Activated T-helper 2 cell treated with anti-CD3 and anti-CD28 coated beads, Interferon-gamma antibody, Interleukin-2, Interleukin-4, amounts not matched to agents 10 μg/mL and 5 μg/mL and 100 μg/mL, durations not matched to agents 14 hours and 24 hours and 36 hours (primary cell): ENCODE measurements around the gene HCN3. TPM values are rescaled to one million over a fixed set of nuclear protein-coding genes. Genes with fewer than 3 reads are reported as not detected.
"Not testable (repeated sequence)": the region's sequence is repeated elsewhere in the genome, so short reads cannot be mapped to it uniquely, and the experiment has no call there.

ENCODE experiments used
- DNase-seq: peaks from one replicate; pipeline ENCODE4 v3.0.0; 2021; ENCODE audit warnings: low spot score
- H3K27ac Mint-ChIP-seq: one replicate; pipeline ENCODE4 v1.8.0; 2021; ENCODE audit warnings: mixed read lengths
- H3K27me3 Mint-ChIP-seq: one replicate; pipeline ENCODE4 v1.8.0; 2021; ENCODE audit warnings: low read depth, mixed read lengths
- H3K36me3 Mint-ChIP-seq: one replicate; pipeline ENCODE4 v1.8.0; 2021; ENCODE audit warnings: low read depth, mixed read lengths
- H3K4me1 Mint-ChIP-seq: one replicate; pipeline ENCODE4 v1.8.0; 2021; ENCODE audit warnings: low read depth, mixed read lengths
- H3K4me3 Mint-ChIP-seq: one replicate; pipeline ENCODE4 v1.8.0; 2021; ENCODE audit warnings: low read depth, mild to moderate bottlenecking, moderate library complexity, mixed read lengths
- H3K9me3 Mint-ChIP-seq: one replicate; pipeline ENCODE4 v1.8.0; 2021; ENCODE audit warnings: mixed read lengths
- intact Hi-C: fragments of 100-400 bp; cut with micrococcal nuclease; formaldehyde crosslinking; loops from one replicate; pipeline ENCODE4 v1.15.1; 2023
- total RNA-seq: library from RNA; stranded (reverse); gene quantifications from 2 replicates; pipeline ENCODE4 v1.2.3, GENCODE V29; 2022

The HCN3 gene
- 4.8 and 5.4 TPM in 2 replicates for total RNA-seq

DNA sequence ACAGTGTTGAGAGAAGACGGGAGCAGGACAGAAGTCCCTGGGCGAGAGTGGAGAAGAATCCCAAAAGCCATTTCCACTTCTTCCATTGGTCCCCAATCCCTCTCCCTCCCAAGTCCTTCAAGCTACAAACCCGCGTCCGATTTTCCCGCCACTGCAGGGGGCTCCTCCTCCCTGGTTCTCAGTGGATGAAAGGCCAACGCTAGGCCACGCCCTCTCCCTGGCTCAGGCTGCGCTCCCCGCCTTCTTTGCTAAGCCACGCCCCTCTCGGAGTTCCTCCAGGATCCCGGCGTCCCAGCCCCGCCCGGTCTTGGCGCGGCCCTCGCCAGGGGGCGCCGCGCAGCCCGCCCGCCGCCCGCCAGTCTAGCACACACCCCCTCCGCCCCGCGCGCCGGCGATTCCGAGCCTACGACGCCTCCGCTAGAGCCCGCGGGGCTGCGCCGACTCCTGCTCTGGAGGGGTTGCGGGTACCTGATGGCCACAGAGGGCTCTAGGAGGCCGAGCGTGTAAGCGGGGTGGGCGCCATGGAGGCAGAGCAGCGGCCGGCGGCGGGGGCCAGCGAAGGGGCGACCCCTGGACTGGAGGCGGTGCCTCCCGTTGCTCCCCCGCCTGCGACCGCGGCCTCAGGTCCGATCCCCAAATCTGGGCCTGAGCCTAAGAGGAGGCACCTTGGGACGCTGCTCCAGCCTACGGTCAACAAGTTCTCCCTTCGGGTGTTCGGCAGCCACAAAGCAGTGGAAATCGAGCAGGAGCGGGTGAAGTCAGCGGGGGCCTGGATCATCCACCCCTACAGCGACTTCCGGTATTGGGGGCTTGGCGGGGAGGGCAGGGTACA is at the start of gene HCN3:
Gene HCN3 (plus strand): TSS at position 394 of the 832 bp plus-strand sequence. CDS start 128 bp downstream, at position 522.
- no peaks in the 10 kb centered on the region for H3K27me3 Mint-ChIP-seq
- intact Hi-C loops, result loop anchor here (1.0 to 10.0 kb wide), 4 partner anchors 22 to 468 kb away; partner anchors contain the start of genes ENTREP3, MTX1, RUSC1 and THBS3
- H3K27ac Mint-ChIP-seq, result peak within 1 kb of the TSS; percentile 58

GRCh38 chr1:155228096-155228427 is 49.2 kb upstream of the HCN3 start:
- Mint-ChIP-seq H3K27me3 (no peaks in the 10 kb centered on the region), H3K36me3 (peaks cover 14% of the 10 kb centered on the region), H3K4me1 (peaks cover 26% of the 10 kb centered on the region), H3K9me3 (no peaks in the 10 kb centered on the region), H3K4me3 (peak overlapping the region; percentile 95), H3K27ac (peak overlapping the region; percentile 94)
- intact Hi-C loops, result loop anchor here (5.0 kb wide), 1 partner anchor 36 kb away; no protein-coding TSS in a partner anchor
- DNase-seq, result no peak

More for the DNA sequence above, at the start of gene HCN3:
- Mint-ChIP-seq H3K4me1 (peaks cover 30% of the 10 kb centered on the region), H3K9me3 (no peaks in the 10 kb centered on the region), H3K36me3 (peaks cover 7% of the 10 kb centered on the region), H3K4me3 (peak within 1 kb of the TSS; percentile 79)
- peak; percentile 89 for DNase-seq

- Mint-ChIP-seq H3K4me1 (peaks cover 13% of the 10 kb centered on the region), H3K36me3 (peaks cover 11% of the 10 kb centered on the region)
- intact Hi-C loops, H3K27me3 Mint-ChIP-seq, DNase-seq, H3K9me3 Mint-ChIP-seq, H3K4me3 Mint-ChIP-seq, H3K27ac Mint-ChIP-seq: not testable (repeated sequence)
Observed at GRCh38 chr1:155231302-155231701, 46.0 kb upstream of the HCN3 start.

DNA sequence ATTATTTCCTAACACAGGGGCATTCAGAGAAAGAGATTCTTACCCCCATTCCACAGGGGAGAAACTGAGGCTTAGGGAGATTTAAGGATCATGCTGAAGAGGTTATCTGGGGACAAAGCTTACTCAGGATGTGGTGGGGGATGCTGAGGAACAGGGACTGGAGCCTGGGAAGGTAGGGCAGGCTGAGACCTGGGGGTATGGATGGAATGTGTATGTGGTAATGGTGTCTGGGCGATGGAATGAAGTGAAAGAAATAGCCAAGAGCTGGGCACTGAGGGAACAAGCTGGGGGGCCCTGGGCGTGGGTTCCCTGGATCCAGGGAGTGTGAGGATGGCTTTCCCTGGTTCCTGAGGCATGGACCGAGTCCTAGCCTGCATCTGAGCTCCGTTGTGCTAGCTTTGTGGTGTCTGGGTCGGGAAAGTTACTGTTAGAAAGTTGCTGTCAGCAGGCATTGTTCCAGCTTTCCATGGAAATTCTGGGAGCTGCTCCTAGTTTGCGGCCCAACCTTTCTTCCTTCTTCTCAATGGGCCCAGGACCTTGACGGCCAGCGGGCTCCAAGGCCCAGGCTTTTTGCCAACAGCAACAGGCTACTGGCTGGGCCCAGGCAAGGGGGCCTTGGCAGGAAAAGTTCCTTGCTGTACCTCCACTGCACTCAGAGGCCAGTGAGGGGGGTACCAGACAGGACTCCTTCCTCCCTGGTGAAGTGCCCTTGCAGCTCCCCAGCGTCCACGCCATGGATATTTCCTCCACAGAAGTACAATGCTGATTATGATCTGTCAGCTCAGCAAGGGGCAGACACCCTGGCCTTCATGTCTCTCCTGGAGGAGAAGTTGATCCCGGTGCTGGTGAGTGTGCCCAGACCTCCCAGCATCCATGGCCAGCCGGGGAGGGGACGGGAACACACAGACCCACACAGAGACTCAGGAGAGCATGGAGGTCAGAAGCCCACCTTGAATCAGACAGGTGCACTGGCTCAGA is 45.0 kb upstream of the HCN3 start:
- intact Hi-C loops, DNase-seq, H3K9me3 Mint-ChIP-seq, H3K27ac Mint-ChIP-seq, H3K27me3 Mint-ChIP-seq, H3K4me3 Mint-ChIP-seq: not testable (repeated sequence)
- Mint-ChIP-seq H3K4me1 (peaks cover 10% of the 10 kb centered on the region), H3K36me3 (peaks cover 11% of the 10 kb centered on the region)

GRCh38 chr1:155233502-155233901 is 43.8 kb upstream of the HCN3 start:
- H3K4me3 Mint-ChIP-seq, DNase-seq, H3K4me1 Mint-ChIP-seq, H3K9me3 Mint-ChIP-seq, H3K27me3 Mint-ChIP-seq, H3K27ac Mint-ChIP-seq, intact Hi-C loops: not testable (repeated sequence)
- H3K36me3 Mint-ChIP-seq, result peaks cover 12% of the 10 kb centered on the region

DNA sequence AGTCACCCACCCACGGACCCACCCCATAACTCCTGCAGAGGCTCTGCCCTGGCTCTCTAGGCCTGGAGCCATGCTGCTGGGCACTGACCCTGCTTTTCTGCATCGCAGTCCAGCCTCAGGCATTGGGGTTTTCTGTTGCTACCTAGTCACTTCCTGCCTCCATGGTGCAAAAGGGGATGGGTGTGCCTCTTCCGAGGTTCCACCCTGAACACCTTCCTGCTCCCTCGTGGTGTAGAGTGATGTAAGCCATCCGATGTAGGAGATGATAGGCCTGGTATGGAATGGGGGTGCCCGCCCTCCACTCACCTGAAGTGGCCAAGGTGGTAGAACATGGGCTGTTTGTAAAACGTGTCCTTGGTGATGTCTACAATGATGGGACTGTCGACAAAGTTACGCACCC is 41.9 kb upstream of the HCN3 start:
- H3K4me1 Mint-ChIP-seq, H3K4me3 Mint-ChIP-seq, intact Hi-C loops, H3K9me3 Mint-ChIP-seq, DNase-seq, H3K27me3 Mint-ChIP-seq: not testable (repeated sequence)
- peak overlapping the region; percentile 35 for H3K27ac Mint-ChIP-seq
- H3K36me3 Mint-ChIP-seq, result peaks cover 16% of the 10 kb centered on the region

DNA sequence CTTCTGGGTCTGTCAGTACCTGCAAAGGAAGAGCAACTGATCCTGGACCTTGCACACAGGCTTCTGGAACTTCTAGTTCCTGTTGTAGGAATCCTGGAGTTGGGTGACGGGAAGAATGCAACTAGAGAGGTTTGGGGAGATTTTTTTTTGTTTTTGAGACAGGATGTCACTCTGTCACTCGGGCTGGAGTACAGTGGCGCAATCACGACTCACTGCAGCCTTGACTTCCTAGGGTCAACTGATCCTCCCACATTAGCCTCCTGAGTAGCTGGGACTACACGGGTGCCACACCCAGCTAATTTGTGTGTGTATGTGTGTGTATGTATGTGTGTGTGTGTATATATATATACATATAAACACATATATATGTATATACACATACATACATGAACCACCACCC is 40.8 kb upstream of the HCN3 start:
- intact Hi-C loops, result no loop called here
- Mint-ChIP-seq H3K36me3 (peaks cover 16% of the 10 kb centered on the region), H3K27ac (no peak overlapping the region), H3K27me3 (no peaks in the 10 kb centered on the region), H3K9me3 (no peaks in the 10 kb centered on the region), H3K4me1 (peaks cover 12% of the 10 kb centered on the region), H3K4me3 (no peak overlapping the region)
- no peak for DNase-seq

GRCh38 chr1:155241069-155241679 is 36.1 kb upstream of the HCN3 start:
- Mint-ChIP-seq H3K4me3 (peak overlapping the region; percentile 81), H3K36me3 (peaks cover 16% of the 10 kb centered on the region), H3K27me3 (peaks cover 2% of the 10 kb centered on the region), H3K4me1 (peaks cover 32% of the 10 kb centered on the region), H3K9me3 (no peaks in the 10 kb centered on the region), H3K27ac (peak overlapping the region; percentile 75)
- peak; percentile 67 for DNase-seq
- intact Hi-C loops, result loop anchor here (5.0 kb wide), 3 partner anchors 34 to 446 kb away; partner anchors contain the start of genes DAP3, MTX1, THBS3 and YY1AP1

- Mint-ChIP-seq H3K4me3 (peak overlapping the region; percentile 81), H3K27me3 (peaks cover 2% of the 10 kb centered on the region), H3K27ac (peak overlapping the region; percentile 75), H3K4me1 (peaks cover 32% of the 10 kb centered on the region), H3K9me3 (no peaks in the 10 kb centered on the region), H3K36me3 (peaks cover 19% of the 10 kb centered on the region)
- no peak for DNase-seq
- intact Hi-C loops, result loop anchor here (5.0 kb wide), 3 partner anchors 35 to 445 kb away; partner anchors contain the start of genes DAP3, MTX1, THBS3 and YY1AP1
Observed at GRCh38 chr1:155241841-155242264, 35.4 kb upstream of the HCN3 start.

- Mint-ChIP-seq H3K9me3 (no peaks in the 10 kb centered on the region), H3K4me1 (peaks cover 32% of the 10 kb centered on the region), H3K27ac (peak overlapping the region; percentile 83), H3K36me3 (peaks cover 25% of the 10 kb centered on the region), H3K27me3 (peaks cover 2% of the 10 kb centered on the region), H3K4me3 (peak overlapping the region; percentile 77)
- DNase-seq, result no peak
- intact Hi-C loops, result loop anchor here (5.0 kb wide), 3 partner anchors 36 to 444 kb away; partner anchors contain the start of genes DAP3, MTX1, THBS3 and YY1AP1
Observed at GRCh38 chr1:155242805-155243358, 34.4 kb upstream of the HCN3 start.

GRCh38 chr1:155244368-155245162 is 32.7 kb upstream of the HCN3 start:
- H3K27me3 Mint-ChIP-seq, result peaks cover 2% of the 10 kb centered on the region
- H3K36me3 Mint-ChIP-seq, result peaks cover 20% of the 10 kb centered on the region
- peaks cover 32% of the 10 kb centered on the region for H3K4me1 Mint-ChIP-seq
- H3K9me3 Mint-ChIP-seq, result no peaks in the 10 kb centered on the region
- H3K27ac Mint-ChIP-seq, result peak overlapping the region; percentile 87
- intact Hi-C loops, result loop anchor here (1.0 to 5.0 kb wide), 4 partner anchors 17 to 443 kb away; partner anchors contain the start of genes DAP3, MTX1, THBS3 and YY1AP1
- peak; percentile 97 for DNase-seq
- peak overlapping the region; percentile 77 for H3K4me3 Mint-ChIP-seq
